ENCODE data around the gene NT5C3B.

NT5C3B gene

GRCh38 chr17:41784207-41784744 lies 51.8 kb downstream of the NT5C3B start:
- no peak for ATAC-seq (ENCODE audit: insufficient read depth, low read depth)
- H3K27ac ChIP-seq (ENCODE audit: low read length), result no peak overlapping the region
- no peaks in the 10 kb centered on the region for H3K79me2 ChIP-seq (ENCODE audit: insufficient read depth, low read length)
- no peak overlapping the region for H3K4me3 ChIP-seq (ENCODE audit: low read depth in 1 of 2, low read length in 2 of 2)
- H3K4me2 ChIP-seq (ENCODE audit: insufficient read depth, low read length), result no peak overlapping the region
- H3K27me3 ChIP-seq (ENCODE audit: insufficient read depth, low read length, poor library complexity), result peaks cover 4% of the 10 kb centered on the region
- H2AFZ ChIP-seq (ENCODE audit: low read depth, low read length), result no peak overlapping the region
- no peaks in the 10 kb centered on the region for H3K36me3 ChIP-seq (ENCODE audit: insufficient read depth, low read length)
- TF ChIP-seq EZH2 (IDR thresholded peaks at IDR 0.05; ENCODE audit: borderline replicate concordance, low read depth, low read length, severe bottlenecking), result no peak
- no peak for DNase-seq
- H3K9me3 ChIP-seq (ENCODE audit: insufficient read depth, low read length, severe bottlenecking), result no peaks in the 10 kb centered on the region
- no peaks in the 10 kb centered on the region for H4K20me1 ChIP-seq (ENCODE audit: insufficient read depth, low read length)
- no peaks in the 10 kb centered on the region for H3K4me1 ChIP-seq (ENCODE audit: insufficient read depth, low read length)
- H3K9ac ChIP-seq (ENCODE audit: low read depth, low read length), result no peak overlapping the region

GRCh38 chr17:41782142-41782541 lies 53.9 kb downstream of the NT5C3B start:
- no peak overlapping the region for H3K27ac ChIP-seq (ENCODE audit: low read length)
- H3K27me3 ChIP-seq (ENCODE audit: insufficient read depth, low read length, poor library complexity), result no peaks in the 10 kb centered on the region
- no peaks in the 10 kb centered on the region for H4K20me1 ChIP-seq (ENCODE audit: insufficient read depth, low read length)
- DNase-seq, result no peak
- no peaks in the 10 kb centered on the region for H3K79me2 ChIP-seq (ENCODE audit: insufficient read depth, low read length)
- H2AFZ ChIP-seq (ENCODE audit: low read depth, low read length), result no peak overlapping the region
- TF ChIP-seq EZH2 (IDR thresholded peaks at IDR 0.05; ENCODE audit: borderline replicate concordance, low read depth, low read length, severe bottlenecking), result no peak
- no peak for TF ChIP-seq CTCF (IDR thresholded peaks at IDR 0.05; ENCODE audit: borderline replicate concordance, extremely low read depth, low read length, poor library complexity, severe bottlenecking)
- no peak for ATAC-seq (ENCODE audit: insufficient read depth, low read depth)
- no peaks in the 10 kb centered on the region for H3K9me3 ChIP-seq (ENCODE audit: insufficient read depth, low read length, severe bottlenecking)
- H3K9ac ChIP-seq (ENCODE audit: low read depth, low read length), result no peak overlapping the region
- no peaks in the 10 kb centered on the region for H3K4me1 ChIP-seq (ENCODE audit: insufficient read depth, low read length)
- H3K36me3 ChIP-seq (ENCODE audit: insufficient read depth, low read length), result no peaks in the 10 kb centered on the region
- no peak overlapping the region for H3K4me3 ChIP-seq (ENCODE audit: low read depth in 1 of 2, low read length in 2 of 2)
- H3K4me2 ChIP-seq (ENCODE audit: insufficient read depth, low read length), result no peak overlapping the region

GRCh38 chr17:41781404-41782110 lies 54.5 kb downstream of the NT5C3B start:
- no peak overlapping the region for H3K4me2 ChIP-seq (ENCODE audit: insufficient read depth, low read length)
- H3K27me3 ChIP-seq (ENCODE audit: insufficient read depth, low read length, poor library complexity), result no peaks in the 10 kb centered on the region
- H3K27ac ChIP-seq (ENCODE audit: low read length), result no peak overlapping the region
- DNase-seq, result no peak
- no peaks in the 10 kb centered on the region for H3K4me1 ChIP-seq (ENCODE audit: insufficient read depth, low read length)
- TF ChIP-seq CTCF (IDR thresholded peaks at IDR 0.05; ENCODE audit: borderline replicate concordance, extremely low read depth, low read length, poor library complexity, severe bottlenecking), result no peak
- no peak for TF ChIP-seq EZH2 (IDR thresholded peaks at IDR 0.05; ENCODE audit: borderline replicate concordance, low read depth, low read length, severe bottlenecking)
- ATAC-seq (ENCODE audit: insufficient read depth, low read depth), result no peak
- no peak overlapping the region for H3K4me3 ChIP-seq (ENCODE audit: low read depth in 1 of 2, low read length in 2 of 2)
- no peaks in the 10 kb centered on the region for H3K36me3 ChIP-seq (ENCODE audit: insufficient read depth, low read length)
- H3K9me3 ChIP-seq (ENCODE audit: insufficient read depth, low read length, severe bottlenecking), result no peaks in the 10 kb centered on the region
- no peaks in the 10 kb centered on the region for H3K79me2 ChIP-seq (ENCODE audit: insufficient read depth, low read length)
- no peaks in the 10 kb centered on the region for H4K20me1 ChIP-seq (ENCODE audit: insufficient read depth, low read length)
- H2AFZ ChIP-seq (ENCODE audit: low read depth, low read length), result no peak overlapping the region
- H3K9ac ChIP-seq (ENCODE audit: low read depth, low read length), result no peak overlapping the region

GRCh38 chr17:41779954-41780353 lies 56.1 kb downstream of the NT5C3B start:
- H3K79me2 ChIP-seq (ENCODE audit: insufficient read depth, low read length), result no peaks in the 10 kb centered on the region
- DNase-seq (no peak), ATAC-seq (ENCODE audit: insufficient read depth, low read depth) (no peak)
- H3K36me3 ChIP-seq (ENCODE audit: insufficient read depth, low read length), result no peaks in the 10 kb centered on the region
- no peaks in the 10 kb centered on the region for H3K27me3 ChIP-seq (ENCODE audit: insufficient read depth, low read length, poor library complexity)
- no peaks in the 10 kb centered on the region for H4K20me1 ChIP-seq (ENCODE audit: insufficient read depth, low read length)
- no peak overlapping the region for H3K4me2 ChIP-seq (ENCODE audit: insufficient read depth, low read length)
- H3K4me1 ChIP-seq (ENCODE audit: insufficient read depth, low read length), result no peaks in the 10 kb centered on the region
- TF ChIP-seq EZH2 (IDR thresholded peaks at IDR 0.05; ENCODE audit: borderline replicate concordance, low read depth, low read length, severe bottlenecking) (no peak), CTCF (IDR thresholded peaks at IDR 0.05; ENCODE audit: borderline replicate concordance, extremely low read depth, low read length, poor library complexity, severe bottlenecking) (no peak)
- H2AFZ ChIP-seq (ENCODE audit: low read depth, low read length), result no peak overlapping the region
- H3K4me3 ChIP-seq (ENCODE audit: low read depth in 1 of 2, low read length in 2 of 2), result no peak overlapping the region
- no peaks in the 10 kb centered on the region for H3K9me3 ChIP-seq (ENCODE audit: insufficient read depth, low read length, severe bottlenecking)
- no peak overlapping the region for H3K27ac ChIP-seq (ENCODE audit: low read length)
- no peak overlapping the region for H3K9ac ChIP-seq (ENCODE audit: low read depth, low read length)

Measured in DND-41 (cell line).